22Rv1 (cell line): Measurements from ENCODE around the gene MTF2.

ENCODE experiments used
- CTCF ChIP-seq: fragments of 450-650 bp; IDR thresholded peaks from 2 replicates; pipeline ENCODE4 v1.5.1; 2017; ENCODE audit warnings: mild to moderate bottlenecking
- ZFX ChIP-seq: fragments of 450-650 bp; IDR thresholded peaks from 2 replicates; pipeline ENCODE4 v1.6.1; 2017; ENCODE audit warnings: antibody characterized with exemption, borderline replicate concordance

GRCh38 chr1:93152835-93153234 lies 73.8 kb downstream of the MTF2 start:
- TF ChIP-seq CTCF (no peak), ZFX (no peak)
